Type B pancreatic cell (in vitro differentiated cells): Measurements from ENCODE around the gene STAT3. TPM values are rescaled to one million over a fixed set of nuclear protein-coding genes. Genes with fewer than 3 reads are reported as not detected.
"Not testable (repeated sequence)": the region's sequence is repeated elsewhere in the genome, so short reads cannot be mapped to it uniquely, and the experiment has no call there.

Experiments
- DNase-seq: peaks from one replicate; pipeline ENCODE4 v3.0.0; 2021; ENCODE audit warnings: mixed read lengths; ENCODE audit not compliant: unreplicated experiment; ENCODE audit errors: extremely low spot score
- H3K27ac Mint-ChIP-seq: 2 replicates; pipeline ENCODE4 v1.8.0; 2021; ENCODE audit warnings: mild to moderate bottlenecking, mixed read lengths
- H3K27me3 Mint-ChIP-seq: 2 replicates; pipeline ENCODE4 v1.8.0; 2021; ENCODE audit warnings: mixed read lengths
- H3K36me3 Mint-ChIP-seq: 2 replicates; pipeline ENCODE4 v1.8.0; 2021; ENCODE audit warnings: mixed read lengths
- H3K4me1 Mint-ChIP-seq: one replicate; pipeline ENCODE4 v1.8.0; 2021; ENCODE audit warnings: mixed read lengths; ENCODE audit not compliant: unreplicated experiment
- H3K4me3 Mint-ChIP-seq: 2 replicates; pipeline ENCODE4 v1.8.0; 2021; ENCODE audit warnings: mild to moderate bottlenecking, mixed read lengths
- H3K9me3 Mint-ChIP-seq: 2 replicates; pipeline ENCODE4 v1.8.0; 2021; ENCODE audit warnings: mixed read lengths
- total RNA-seq: library from RNA; stranded (reverse); gene quantifications from 2 replicates; pipeline ENCODE4 v1.2.1, GENCODE V29; 2021; ENCODE audit warnings: low replicate concordance
- TF ChIP-seq, protein P1 (sequence below): fragments of 200-600 bp; sonication (generic); conservative IDR thresholded peaks from 2 replicates; pipeline ENCODE4 v1.5.0; 2021; ENCODE audit warnings: antibody characterized with exemption, mild to moderate bottlenecking

The STAT3 gene
- total RNA-seq, 1 donor from 2014 or later, result 64.9 TPM

DNA sequence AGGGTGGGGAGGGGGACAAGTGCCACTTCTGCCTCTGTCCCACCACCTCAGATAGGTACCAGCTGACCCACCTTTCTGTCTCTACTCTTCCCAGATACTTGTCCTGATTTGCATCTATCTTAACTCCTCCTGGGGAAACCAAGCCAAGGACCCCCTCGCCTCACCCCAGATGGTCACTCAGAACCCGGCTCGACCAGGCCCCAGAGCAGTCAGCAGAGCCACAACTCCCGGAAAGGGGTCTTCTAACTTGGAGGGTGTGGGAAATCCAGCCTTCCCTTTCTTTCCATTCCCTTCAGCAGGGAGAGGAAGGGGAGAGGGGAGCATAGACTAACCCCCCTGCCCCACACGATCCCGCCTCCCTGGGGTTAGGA, 32.9 kb upstream of the STAT3 start:
- no peaks in the 10 kb centered on the region for H3K36me3 Mint-ChIP-seq
- peaks cover 53% of the 10 kb centered on the region for H3K27me3 Mint-ChIP-seq
- peak overlapping the region; percentile 67 for H3K27ac Mint-ChIP-seq
- no peak for DNase-seq
- H3K4me3 Mint-ChIP-seq, result peak overlapping the region; percentile 87
- no peaks in the 10 kb centered on the region for H3K9me3 Mint-ChIP-seq
- TF ChIP-seq, protein P1, sequence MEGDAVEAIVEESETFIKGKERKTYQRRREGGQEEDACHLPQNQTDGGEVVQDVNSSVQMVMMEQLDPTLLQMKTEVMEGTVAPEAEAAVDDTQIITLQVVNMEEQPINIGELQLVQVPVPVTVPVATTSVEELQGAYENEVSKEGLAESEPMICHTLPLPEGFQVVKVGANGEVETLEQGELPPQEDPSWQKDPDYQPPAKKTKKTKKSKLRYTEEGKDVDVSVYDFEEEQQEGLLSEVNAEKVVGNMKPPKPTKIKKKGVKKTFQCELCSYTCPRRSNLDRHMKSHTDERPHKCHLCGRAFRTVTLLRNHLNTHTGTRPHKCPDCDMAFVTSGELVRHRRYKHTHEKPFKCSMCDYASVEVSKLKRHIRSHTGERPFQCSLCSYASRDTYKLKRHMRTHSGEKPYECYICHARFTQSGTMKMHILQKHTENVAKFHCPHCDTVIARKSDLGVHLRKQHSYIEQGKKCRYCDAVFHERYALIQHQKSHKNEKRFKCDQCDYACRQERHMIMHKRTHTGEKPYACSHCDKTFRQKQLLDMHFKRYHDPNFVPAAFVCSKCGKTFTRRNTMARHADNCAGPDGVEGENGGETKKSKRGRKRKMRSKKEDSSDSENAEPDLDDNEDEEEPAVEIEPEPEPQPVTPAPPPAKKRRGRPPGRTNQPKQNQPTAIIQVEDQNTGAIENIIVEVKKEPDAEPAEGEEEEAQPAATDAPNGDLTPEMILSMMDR, result no peak
- H3K4me1 Mint-ChIP-seq, result peaks cover 16% of the 10 kb centered on the region

DNA sequence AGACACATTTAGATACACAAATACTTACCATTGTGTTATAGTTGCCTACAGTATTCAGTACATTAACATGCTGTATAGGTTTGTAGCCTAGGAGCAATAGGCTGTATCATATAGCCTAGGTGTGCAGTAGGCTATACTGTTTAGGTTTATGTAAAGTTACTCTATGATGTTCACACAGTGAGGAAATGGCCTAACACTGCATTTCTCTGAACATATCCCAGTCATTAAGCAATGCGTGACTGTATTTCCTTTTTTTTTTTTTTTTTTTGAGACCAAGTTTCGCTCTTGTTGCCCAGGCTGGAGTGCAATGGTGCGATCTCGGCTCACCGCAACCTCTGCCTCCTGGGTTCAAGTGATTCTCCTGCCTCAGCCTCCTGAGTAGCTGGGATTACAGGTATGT, 29.7 kb upstream of the STAT3 start:
- H3K36me3 Mint-ChIP-seq, H3K27ac Mint-ChIP-seq, DNase-seq, H3K4me3 Mint-ChIP-seq, H3K9me3 Mint-ChIP-seq: not testable (repeated sequence)
- Mint-ChIP-seq H3K27me3 (peaks cover 33% of the 10 kb centered on the region), H3K4me1 (peaks cover 12% of the 10 kb centered on the region)

DNA sequence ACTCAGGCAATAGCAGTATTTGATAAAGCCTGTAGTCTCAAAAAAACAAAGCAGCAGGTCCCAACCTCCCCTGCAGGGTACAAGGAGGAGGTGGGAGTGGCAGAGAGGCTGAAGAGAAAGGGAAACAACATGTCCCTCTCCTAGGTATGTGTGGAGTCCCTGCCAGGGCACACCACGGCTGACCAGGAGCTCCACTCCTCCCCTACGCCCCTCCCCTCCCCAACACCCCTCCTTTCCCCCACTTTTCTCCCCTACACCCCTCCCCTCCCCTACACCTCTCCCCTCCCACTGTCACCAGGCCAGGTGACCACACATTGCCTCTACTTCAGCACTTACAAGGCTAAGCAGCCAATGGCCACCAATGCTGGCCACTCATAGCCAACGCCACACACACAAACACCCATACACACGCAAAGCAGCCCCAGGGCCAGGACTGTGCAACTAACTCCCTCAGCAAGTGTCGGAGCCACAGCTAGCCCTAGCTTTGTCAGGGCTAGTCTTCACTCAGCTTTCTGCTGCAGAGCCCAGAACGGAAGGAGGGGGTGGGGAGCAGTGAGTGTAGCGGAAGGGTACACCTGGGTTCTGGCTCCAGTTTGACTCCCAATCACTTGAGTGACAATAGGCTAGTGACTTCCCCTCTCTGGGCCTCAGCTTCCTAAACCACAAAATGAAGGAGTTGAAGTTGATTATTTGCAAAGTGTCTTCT, 26.6 kb upstream of the STAT3 start:
- no peak overlapping the region for H3K27ac Mint-ChIP-seq

DNA sequence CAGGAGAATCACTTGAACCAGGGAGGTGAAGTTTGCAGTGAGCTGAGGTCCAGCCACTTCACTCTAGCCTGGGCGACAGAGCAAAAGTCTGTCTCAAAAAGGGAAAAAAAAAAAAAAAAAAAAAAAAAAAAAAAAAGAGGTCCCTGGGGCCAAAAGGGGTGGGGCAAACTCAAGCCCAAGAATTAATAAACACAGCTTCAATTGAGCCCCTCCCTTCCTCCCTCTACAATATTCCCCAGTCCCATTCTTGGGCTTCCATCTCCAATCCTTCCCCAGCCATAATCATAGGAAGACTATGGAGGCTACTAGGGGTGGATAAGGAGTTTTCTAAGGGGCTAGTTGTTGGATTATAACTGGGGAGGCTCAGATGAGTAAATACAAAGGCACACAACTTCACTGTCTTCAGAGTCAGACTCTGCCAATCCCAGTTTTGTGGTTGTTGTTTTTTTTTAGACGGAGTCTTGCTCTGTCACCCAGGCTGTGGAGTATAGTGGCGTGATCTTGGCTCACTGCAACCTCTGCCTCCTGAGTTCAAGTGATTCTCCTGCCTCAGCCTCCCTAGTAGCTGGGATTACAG, 25.3 kb upstream of the STAT3 start:
- DNase-seq, result no peak
- H3K4me3 Mint-ChIP-seq, result no peak overlapping the region
- H3K27me3 Mint-ChIP-seq, result no peaks in the 10 kb centered on the region
- peaks cover 3% of the 10 kb centered on the region for H3K36me3 Mint-ChIP-seq
- no peaks in the 10 kb centered on the region for H3K9me3 Mint-ChIP-seq
- TF ChIP-seq, protein P1, result no peak
- no peak overlapping the region for H3K27ac Mint-ChIP-seq
- H3K4me1 Mint-ChIP-seq, result peaks cover 7% of the 10 kb centered on the region

More for the DNA sequence above, 26.6 kb upstream of the STAT3 start:
- no peak for DNase-seq
- Mint-ChIP-seq H3K36me3 (peaks cover 3% of the 10 kb centered on the region), H3K4me1 (peaks cover 5% of the 10 kb centered on the region), H3K9me3 (no peaks in the 10 kb centered on the region), H3K4me3 (no peak overlapping the region), H3K27me3 (peaks cover 6% of the 10 kb centered on the region)
- TF ChIP-seq, protein P1, result no peak

DNA sequence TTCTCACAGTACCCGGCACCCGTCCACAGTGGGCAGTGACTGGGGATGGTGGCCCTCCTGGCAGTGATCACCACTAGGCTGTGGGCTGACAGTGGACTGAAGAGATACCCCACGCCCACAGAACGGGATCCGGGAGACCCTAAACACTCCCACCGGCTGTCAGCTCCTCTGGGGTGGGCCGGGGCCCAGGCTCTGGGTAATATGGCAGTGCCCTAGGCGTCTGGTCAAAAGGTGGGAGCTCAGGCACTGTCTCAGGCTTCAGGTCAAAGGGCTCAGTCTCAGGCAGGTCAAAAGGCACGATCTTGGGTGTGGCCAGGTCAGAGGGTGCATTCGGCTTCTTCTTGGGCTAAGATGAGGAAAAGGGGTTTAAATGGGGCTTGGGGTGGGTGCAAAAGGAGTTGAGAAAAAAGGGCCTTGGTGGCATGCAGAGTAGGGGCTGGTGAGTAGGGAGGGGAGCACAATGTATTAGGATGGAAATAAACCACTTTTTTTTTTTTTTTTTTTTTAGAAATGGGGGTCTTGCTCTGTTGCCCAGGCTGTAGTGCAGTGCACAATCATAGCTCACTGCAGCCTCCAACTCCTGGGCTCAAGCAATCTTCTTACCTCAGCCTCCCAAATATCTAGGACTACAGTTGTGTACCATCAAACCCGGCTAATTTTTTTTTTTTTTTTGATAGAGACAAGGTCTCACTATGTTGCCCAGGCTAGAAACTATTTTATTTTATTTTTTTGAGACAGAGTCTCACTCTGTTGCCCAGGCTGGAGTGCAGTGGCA, 23.9 kb upstream of the STAT3 start:
- Mint-ChIP-seq H3K27ac (no peak overlapping the region), H3K4me3 (no peak overlapping the region), H3K9me3 (no peaks in the 10 kb centered on the region), H3K36me3 (peaks cover 3% of the 10 kb centered on the region), H3K27me3 (peaks cover 4% of the 10 kb centered on the region), H3K4me1 (peaks cover 13% of the 10 kb centered on the region)
- TF ChIP-seq, protein P1, result no peak
- no peak for DNase-seq

DNA sequence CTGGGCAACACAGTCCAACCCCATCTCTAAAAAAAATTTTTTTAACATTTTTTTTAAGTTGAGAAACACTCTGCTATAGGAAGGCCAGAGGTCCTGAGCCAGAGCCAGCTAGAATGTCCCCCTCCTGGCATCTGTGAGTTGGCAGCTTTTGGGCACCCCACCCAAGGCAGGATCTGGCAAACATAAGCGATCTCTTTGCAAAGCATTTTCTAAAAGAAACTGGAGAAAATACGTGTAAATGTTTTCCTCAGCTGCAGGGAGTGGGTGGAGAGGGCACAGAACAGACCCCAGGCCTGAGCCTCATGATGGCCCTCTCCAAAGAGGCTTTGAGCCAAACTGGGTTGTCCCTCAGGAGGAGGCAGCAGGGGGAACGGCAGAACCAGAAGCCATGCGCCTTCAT, 23.1 kb upstream of the STAT3 start:
- H3K27ac Mint-ChIP-seq, result no peak overlapping the region
- peaks cover 13% of the 10 kb centered on the region for H3K4me1 Mint-ChIP-seq

More for the DNA sequence above, 23.1 kb upstream of the STAT3 start:
- H3K4me3 Mint-ChIP-seq, result no peak overlapping the region
- H3K9me3 Mint-ChIP-seq, result no peaks in the 10 kb centered on the region
- TF ChIP-seq, protein P1, result no peak
- H3K36me3 Mint-ChIP-seq, result peaks cover 3% of the 10 kb centered on the region
- peaks cover 4% of the 10 kb centered on the region for H3K27me3 Mint-ChIP-seq
- DNase-seq, result no peak
